Femur (tissue), 1 donor: Measurements from ENCODE around the gene DDIT4L.
"Not testable (repeated sequence)": the region's sequence is repeated elsewhere in the genome, so short reads cannot be mapped to it uniquely, and the experiment has no call there.

ENCODE experiments used
- DNase-seq: peaks from one replicate; pipeline ENCODE4 v3.0.0-alpha.2; 2017

Gene DDIT4L, protein sequence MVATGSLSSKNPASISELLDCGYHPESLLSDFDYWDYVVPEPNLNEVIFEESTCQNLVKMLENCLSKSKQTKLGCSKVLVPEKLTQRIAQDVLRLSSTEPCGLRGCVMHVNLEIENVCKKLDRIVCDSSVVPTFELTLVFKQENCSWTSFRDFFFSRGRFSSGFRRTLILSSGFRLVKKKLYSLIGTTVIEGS

DNA sequence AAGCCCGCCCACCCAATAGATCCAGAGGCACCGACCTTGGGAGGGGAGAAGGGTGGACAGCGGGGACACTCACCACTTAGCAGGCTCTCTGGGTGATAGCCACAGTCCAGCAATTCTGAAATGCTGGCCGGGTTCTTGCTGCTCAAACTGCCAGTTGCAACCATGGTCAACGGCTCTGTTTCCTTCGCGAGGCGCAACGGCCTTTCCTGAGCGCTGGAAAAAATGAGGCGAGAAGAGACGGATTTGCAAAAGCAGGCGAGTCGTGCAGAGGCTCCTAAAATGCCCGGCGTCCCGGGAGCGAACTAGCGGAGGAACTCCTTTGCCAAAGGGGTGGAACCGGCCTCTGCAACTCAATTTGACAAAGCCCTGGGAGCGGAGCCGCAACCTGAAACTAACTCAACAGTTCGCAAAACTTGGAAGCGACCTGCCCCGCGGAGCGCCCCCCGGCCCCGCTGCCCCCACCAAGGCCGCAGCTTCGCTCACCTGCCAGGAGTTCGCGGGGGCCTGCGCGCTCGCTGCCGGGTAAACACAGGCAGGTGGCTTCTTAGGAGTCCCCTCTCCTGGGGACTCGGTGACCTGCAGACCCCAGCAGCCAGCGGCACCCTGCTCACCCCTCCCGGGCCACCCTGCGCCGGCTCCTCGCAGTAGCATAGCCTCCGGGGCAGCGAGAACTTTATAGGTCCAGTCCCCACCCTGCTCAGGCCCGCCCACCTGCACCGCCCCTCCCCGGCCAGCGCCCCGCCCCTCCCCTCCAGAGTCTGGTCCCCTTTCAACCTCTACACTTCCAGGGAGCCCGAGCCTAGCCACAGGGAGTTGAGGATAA, at the start of gene DDIT4L:
Gene DDIT4L (minus strand): TSS at position 649 of the 823 bp plus-strand sequence. CDS start 485 bp downstream, at position 164.
- DNase-seq, result peak; percentile 72

DNA sequence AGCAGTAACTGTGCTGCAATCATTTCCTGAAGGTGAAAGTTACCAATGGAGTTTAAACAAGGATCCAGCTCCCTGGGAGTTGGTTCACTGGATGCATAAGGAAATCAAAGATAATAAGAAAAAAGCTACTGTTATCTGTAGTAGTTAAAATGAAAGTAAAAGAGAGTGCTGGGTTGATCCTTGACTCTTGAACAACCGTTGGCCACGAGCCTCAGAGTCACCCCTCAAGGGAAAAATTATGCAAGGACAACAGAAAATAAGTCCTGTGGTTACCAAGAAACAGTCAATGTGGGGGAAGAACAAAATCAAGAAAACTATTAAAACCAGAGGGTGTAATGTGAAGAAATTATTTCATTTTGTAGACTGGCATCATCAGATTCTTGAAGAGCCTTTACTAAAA, 49.7 kb upstream of the DDIT4L start:
- DNase-seq, result no peak

DNA sequence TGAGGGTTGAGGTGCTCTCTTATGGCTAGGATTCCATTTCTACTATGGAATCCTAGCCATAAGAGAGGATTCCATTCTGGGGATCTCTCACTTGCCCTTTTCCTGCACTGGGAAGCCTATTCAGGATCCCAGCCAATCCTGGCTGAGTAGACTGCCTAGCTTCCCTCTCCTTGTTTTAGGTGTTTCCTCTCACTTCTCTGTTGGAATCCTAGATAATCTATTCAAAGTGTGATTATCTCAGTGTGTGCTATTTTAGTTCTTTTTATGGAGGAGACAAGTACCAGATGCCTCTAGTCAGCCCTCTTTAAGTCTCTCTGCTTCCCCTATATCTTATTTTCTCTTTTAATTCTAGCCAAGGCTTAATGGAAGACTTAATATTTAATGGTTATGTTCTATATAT, 34.5 kb upstream of the DDIT4L start:
- DNase-seq, result no peak

DNA sequence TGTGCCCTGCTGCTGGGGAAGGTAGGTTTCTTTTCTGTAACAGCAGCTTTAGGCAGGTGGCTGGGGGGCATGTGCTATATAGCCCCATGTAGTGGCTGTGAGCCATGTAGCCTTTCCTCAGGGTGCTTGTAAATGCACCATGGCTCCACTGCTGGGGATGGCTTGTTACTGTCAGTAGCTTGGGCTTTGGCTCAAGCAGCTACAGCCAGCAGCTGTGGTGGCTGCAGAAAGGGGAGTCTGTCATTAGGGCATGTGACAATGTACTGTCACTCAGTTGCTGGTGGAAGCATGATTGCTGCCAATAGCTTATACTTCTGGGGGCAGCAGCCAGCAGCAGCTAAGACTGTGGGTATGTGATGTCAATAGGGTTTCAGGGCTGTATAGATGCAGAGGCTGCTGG, 33.9 kb upstream of the DDIT4L start:
- DNase-seq, result no peak

DNA sequence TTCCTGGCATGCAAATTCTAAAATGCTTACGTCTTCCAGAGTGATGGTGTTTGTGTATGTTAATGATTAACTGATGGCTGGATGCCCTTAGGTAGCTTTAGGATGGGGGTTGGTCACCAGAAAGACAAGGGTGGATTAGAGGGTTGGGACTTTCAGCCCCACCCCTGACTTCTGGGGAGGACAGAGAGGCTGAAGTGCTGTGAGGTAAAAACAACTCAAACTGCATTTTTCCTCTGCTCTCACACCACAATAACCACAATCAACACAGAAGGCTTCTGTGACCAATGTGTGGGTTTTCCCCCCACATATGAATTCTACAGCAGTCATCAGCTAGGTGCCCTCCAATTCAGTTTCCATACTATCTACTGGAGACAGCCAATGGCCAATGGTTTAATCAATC, 18.7 kb upstream of the DDIT4L start:
- no peak for DNase-seq

DNA sequence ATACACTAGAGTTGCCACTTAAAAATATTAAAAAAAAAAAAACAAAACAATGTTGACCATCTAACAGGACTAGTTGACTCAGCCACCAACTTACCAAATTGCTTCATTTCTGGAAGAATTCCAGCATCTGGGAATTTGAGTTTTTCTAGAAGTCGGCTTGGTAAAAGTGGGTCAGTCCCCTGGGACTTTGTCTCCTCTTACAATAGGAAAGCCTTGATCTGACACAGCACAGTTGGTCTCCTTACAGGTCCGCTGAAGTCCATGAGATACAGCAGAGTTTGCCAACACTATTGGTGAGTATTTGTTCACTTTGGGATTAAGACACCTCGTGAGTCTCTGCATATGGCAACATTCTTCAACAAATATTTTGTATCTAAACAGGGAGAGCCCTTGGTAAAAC, 18.2 kb upstream of the DDIT4L start:
- DNase-seq, result no peak

DNA sequence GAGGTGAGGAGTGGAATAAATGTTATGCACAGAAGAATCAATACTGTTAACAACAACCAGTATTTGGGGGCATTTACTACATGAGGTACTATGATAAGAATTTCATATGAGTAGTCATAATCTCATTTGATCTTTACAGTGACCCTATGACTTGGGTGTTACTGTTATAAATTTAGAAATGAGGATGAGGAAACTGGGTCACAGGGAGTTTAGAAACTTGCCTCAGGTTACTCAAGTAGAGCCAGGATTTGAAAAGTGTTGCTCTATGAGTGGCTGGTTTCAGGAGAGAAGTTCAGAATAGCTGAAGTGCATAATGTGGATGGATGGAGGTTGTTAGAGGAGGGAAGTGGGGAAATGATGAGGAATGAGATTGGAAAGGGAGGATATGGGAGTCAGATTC, 16.6 kb upstream of the DDIT4L start:
- no peak for DNase-seq

DNA sequence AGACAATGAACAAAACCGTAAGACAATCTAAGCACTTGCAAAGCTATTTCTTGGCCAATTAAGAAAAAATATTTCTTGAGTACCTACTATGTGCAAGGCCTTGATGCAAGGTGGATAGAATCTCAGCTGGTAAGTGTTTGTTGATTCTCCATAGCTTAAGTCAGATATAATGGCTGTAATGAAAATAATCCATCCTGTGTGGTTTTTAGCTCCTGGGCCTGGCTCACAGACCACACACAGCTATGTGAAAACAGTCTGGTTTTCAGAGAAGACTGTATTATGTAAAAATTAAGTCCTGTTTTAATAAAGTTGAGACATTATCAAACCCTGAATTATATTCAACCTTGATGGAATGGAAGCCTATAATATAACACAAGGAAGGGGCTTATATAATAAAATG, 7.8 kb upstream of the DDIT4L start:
- no peak for DNase-seq

DNA sequence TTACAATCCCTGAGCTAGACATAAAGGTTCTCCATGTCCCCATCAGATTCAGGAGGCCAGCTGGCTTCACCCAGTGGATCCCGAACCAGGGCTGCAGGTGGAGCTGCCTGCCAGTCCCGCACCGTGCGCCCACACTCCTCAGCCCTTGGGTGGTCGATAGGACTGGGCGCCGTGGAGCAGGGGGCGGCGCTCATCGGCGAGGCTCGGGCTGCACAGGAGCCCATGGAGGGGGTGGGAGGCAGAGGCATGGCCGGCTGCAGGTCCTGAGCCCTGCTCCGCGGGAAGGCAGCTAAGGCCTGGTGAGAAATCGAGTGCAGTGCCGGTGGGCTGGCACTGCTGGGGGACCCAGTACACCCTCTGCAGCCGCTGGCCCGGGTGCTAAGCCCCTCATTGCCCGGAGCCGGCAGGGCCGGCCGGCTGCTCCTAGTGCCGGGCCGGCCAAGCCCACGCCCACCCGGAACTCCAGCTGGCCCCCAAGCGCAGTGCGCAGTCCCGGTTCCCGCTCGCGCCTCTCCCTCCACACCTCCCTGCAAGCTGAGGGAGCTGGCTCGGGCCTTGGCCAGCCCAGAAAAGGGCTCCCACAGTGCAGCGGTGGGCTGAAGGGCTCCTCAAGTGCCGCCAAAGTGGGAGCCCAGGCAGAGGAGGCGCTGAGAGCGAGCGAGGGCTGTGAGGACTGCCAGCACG, 6.3 kb upstream of the DDIT4L start:
- not testable (repeated sequence) for DNase-seq

DNA sequence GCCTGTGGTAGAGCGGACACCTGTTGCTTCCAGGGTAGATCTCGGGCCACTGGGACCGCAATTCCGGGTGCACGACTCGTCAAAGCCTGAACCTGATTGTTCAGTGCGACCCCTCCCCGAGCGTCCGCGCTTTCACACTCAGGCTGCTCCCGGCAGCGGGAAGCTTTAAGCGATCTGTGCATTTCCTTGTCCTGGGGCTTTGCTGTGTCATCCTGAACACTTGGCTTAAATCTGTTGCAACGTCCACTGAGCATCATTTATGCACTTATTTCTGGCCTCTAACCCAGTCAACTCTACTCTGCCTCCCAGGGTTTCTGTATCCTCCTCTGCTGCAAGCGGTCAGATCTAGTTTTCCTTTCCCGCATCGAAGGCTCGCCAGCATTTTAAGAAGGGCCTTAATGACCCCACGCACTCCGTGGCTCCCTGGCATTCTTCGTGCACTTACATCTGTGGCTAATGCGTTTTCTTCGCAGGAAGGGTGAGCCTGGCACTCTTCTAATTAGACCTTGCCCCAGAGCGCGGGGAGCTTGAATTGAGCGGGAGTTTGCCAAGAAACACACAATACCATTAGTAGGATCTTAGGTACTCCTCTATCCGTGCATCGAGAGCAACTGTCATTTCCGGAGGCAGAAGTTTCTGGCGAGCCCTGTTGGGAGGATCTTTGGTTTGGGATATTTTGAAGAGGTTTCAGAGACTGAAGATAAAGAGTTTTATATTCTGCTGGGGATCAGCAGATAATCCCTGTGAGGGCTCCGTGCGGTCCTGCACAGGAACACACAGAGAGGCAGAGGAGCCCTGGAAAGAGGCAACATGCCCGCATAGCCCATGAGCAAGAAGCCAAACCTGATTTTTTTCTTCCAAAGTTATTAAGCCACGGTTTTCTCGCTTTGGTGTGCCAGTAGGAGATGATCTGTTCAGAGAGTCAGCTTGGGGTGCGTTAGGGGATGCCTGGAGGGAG, 654 bp upstream of the DDIT4L start:
- no peak for DNase-seq

DNA sequence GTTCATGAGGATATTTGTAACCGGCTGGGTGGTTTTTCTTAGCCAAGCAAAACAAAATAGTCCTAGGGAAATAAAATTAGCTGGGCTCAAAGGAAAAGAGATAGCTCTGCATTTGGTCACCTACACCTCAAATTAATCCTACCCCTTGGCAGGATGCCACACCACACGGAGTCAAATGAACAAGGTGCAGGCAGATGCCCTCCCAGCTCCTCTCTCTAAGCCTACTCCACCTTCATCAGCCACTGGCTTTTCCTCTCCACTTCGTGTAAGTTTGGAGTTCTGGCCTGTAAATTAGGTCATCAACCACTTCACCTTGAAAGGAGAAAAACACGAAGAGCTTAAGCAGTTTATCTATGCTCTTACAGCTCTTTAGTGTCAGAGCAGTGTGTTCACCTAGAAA, 1.4 kb downstream of the DDIT4L start:
- DNase-seq, result no peak

DNA sequence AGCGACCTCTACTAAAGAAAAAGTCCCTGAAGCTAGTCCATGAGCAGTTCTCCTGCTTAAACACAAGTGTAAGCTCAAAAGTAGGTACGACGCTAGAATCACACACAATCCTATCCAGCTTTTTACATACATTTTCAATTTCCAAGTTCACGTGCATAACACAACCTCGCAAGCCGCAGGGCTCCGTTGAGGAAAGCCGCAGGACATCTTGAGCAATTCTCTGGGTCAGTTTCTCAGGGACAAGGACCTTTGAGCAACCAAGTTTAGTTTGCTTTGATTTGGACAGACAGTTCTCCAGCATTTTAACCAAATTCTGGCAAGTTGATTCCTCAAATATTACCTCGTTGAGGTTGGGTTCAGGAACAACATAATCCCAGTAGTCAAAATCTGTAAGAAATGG, 2.5 kb downstream of the DDIT4L start:
- no peak for DNase-seq

DNA sequence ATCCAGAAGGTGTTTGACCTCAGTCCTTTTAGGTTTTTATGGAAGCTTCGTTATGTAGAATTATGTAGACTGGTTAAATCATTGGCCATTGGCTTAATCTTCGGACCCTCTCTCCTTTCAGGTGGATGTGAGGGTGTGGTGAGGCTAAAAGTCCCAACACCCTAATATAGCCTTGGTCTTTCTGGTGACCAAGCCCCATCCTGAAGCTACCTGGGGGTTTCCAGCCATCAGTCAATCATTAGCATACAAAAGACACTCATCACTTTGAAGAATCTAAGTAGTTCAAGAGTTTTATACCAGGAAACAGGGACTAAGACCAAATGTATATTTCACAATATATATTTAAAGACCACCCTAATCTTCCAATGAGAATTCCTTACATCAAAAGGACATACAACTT, 5.5 kb downstream of the DDIT4L start:
- no peak for DNase-seq

DNA sequence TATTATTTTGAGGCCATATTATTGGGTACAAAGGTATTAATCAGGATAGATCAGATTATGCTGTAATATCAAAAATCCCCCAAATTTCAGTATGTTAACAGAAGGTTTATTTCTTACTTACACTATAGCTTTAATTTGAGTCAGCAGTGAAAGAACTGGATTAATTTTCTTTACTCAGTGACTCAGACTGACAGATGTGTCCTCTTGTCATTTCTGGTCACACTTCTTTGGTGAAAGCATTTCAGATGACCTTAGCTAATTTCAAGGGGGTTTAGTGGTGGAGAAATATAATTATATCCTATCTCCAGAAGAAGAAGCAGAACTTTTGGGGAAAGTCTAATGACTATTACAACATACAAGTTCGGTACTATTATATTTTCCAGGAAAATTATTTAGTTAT, 12.4 kb downstream of the DDIT4L start:
- no peak for DNase-seq

DNA sequence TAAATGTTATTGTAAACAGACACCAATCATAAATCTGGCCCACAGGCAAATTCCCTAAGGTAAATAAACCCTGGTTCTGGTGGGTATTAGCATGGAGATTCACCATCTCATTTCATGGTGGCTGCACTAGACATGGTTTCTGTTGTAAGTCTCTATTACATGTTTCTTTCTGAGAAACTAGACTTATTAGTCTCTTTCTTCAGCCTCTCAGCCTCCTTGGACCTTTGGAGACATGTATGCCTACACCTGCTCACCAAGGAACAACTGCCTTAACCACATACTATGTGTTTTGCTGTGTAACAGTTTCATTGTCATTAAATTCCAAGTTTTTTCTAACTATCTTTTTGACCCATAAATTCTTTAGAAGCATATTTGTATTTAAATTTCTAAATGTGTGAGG, 13.1 kb downstream of the DDIT4L start:
- no peak for DNase-seq

DNA sequence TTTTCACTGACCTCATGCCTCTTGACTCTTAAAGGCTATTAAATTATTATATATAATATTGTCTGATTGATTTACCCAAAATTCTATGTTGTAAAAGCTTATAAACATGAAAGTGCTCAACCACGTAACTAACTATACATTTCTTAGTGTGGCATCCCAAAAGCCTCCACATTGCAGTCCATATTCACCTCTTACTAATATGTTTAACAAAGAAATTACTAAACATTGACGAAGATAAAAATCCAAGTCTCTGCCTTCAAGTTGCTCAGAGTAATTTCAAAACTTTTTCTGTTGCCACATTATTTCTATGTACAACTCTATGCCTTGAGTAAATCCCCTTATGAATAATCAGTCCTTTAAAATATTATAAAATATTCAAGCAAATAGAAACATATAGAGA, 14.4 kb downstream of the DDIT4L start:
- DNase-seq, result no peak

DNA sequence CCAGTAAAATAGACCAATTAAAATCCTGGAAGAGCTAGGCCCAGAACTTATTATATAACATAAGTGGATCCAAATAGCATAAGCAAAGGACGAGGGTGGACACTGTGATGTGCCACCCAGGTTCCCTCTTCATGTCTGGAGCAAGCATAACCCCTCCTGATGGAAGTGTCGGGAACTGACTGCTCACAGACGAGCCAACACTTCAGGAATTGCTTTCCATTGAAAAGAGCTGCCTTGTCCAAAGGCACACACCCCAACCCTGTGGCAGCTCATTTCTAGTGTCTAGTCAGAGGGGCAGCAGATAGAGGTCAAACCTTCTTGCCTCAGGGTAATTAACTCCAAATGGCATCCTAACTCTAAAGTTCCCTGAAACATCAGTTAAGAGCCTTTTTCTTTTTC, 15.3 kb downstream of the DDIT4L start:
- DNase-seq, result no peak

DNA sequence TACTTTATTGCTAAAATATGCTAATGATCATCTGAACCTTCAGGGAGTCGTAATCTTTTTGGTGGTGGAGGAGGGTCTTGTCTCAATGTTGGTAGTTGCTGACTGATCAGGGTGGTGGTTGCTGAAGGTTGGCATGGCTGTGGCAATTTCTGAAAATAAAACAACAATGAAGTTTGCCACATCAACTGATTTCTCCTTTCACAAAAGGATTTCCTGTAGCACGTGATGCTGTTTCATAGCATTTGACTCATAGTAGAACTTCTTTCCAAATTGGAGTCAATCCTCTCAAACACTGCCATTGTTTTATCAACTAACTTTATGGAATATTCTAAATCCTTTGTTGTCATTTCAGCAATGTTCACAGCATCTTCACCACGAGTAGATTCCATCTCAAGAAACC, 19.3 kb downstream of the DDIT4L start:
- DNase-seq, result no peak

DNA sequence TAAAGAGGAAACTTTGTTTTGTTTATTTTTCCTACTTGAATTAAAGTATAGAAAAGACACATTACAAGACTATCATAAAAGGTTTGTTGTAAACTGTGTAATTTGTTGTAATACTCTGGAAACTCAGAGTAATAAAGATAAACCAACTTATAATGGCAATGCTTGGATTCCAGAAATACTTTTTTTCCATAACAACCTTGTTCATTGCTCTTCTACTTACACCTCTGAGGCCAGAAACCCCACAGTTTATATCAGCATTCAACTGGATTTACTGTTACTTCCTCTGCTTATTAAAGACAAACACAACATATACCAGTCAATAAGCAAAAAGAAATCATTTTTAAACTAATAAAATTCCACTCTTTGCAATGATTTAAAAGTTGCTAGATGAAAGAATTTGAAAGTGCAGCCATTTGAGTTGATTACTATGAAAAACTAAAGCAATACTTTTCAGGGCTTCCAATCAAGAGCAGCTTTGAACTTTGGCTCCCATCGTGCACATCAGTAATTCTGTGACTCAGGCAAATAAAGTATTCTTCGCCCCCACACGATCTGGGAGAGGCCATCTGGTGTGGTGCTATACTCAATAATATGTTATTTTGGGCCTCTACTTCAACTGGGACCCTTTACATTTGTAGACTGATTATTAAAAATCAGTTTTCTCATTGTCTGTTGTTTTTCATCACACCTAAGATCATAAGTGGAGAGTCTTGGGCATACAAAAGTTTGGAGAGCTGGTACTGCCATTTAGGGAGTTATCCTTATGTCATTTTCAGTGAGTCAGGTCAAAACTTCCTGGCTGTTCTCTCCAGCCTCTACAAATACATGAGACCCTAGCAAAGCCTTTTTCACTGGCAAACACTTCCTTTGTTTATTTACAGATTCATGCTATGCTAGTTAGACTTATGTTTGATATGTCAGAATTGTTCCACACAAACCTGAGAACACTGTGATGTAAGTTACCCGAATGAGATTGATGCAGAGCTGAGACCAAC, 20.5 kb downstream of the DDIT4L start:
- DNase-seq, result no peak

DNA sequence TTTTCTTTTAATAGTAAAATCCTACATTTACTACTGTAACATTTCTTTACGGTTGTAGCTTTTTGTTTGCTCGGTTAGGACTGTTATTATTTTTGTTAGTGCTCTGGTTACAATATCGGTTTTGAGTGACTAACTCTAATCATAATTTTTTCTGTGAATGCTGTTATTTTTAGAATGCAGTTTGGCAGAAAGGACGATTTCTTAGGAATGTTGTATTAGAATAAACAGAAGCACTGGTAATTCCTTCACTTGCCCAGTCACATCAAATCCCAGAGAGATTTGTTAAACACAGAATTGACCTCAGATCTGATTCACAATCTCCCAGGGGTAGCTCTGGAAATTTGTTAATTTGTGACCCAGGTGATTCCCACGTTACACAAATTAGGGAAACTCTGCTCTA, 21.7 kb downstream of the DDIT4L start:
- no peak for DNase-seq

DNA sequence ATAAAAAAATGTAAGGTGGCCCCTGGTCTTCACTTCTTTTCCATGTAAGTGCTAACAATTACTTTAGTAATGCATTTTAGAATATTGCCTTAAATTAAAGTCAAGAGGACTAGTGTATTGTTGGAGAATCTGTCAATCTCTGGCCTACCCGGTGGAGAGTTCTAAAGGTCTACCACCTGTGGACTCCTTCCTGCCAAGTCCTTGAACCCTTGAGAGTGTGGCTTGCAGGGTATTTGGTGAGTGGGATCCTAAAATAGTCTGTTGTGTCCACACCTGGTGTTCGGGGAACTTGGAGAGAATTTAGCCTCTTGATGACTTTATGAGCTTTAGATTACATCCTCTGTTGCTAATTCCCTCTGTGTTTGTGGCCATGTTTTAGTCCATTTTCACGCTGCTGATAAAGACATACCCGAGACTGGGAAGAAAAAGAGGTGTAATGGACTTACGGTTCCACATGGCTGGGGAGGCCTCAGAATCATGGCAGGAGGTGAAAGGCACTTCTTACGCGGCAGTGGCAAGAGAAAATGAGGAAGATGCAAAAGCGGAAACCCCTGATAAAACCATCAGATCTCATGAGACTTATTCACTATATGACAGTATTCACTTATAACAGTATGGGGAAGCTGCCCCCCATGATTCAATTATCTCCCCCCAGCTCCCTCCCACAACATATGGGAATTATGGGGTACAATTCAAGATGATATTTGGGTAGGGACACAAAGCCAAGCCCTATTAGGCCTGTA, 23.8 kb downstream of the DDIT4L start:
- no peak for DNase-seq
